GM12874 (cell line): ENCODE measurements around the gene ACTG1.

Experiments used
- CTCF ChIP-seq: IDR thresholded peaks from 2 replicates; pipeline ENCODE4 v1.5.1; 2011; ENCODE audit warnings: low read depth, mild to moderate bottlenecking, control low read depth, low read length, moderate library complexity; ENCODE audit not compliant: insufficient read depth

ACTG1 gene

GRCh38 chr17:81526662-81527571, 14.3 kb upstream of the ACTG1 start:
- TF ChIP-seq CTCF: no peak

GRCh38 chr17:81524865-81525159, 12.2 kb upstream of the ACTG1 start:
- no peak for TF ChIP-seq CTCF

- no peak for TF ChIP-seq CTCF
Observed at GRCh38 chr17:81524039-81524864, 11.7 kb upstream of the ACTG1 start.

- no peak for TF ChIP-seq CTCF
Observed at GRCh38 chr17:81523402-81524038, 10.9 kb upstream of the ACTG1 start.

GRCh38 chr17:81522491-81523401, 10.1 kb upstream of the ACTG1 start:
- no peak for TF ChIP-seq CTCF

- TF ChIP-seq CTCF: no peak
Observed at GRCh38 chr17:81520021-81520901, 7.7 kb upstream of the ACTG1 start.
